MM.1S (cell line): ENCODE measurements around the gene MYOZ3.

Experiments
- DNase-seq: peaks from one replicate; pipeline ENCODE4 v3.0.0-alpha.2; 2015
- H2AFZ ChIP-seq: fragments of 300-600 bp; sonication (generic); 2 replicates; pipeline ENCODE4 v1.6.0; 2016; ENCODE audit warnings: antibody characterized with exemption, low read length
- H3F3A ChIP-seq: fragments of 300-600 bp; sonication (generic); 2 replicates; pipeline ENCODE4 v1.6.1; 2016; ENCODE audit warnings: mild to moderate bottlenecking, antibody characterized with exemption, low read length, moderate library complexity, mixed read lengths; ENCODE audit not compliant: insufficient read depth
- H3K27ac ChIP-seq: fragments of 300-600 bp; sonication (generic); 2 replicates; pipeline ENCODE4 v1.5.1; 2016; ENCODE audit warnings: mild to moderate bottlenecking, low read length
- H3K27me3 ChIP-seq: fragments of 300-600 bp; sonication (generic); replicated peaks from 2 replicates; pipeline ENCODE4 v1.6.0; 2016; ENCODE audit warnings: low read length; ENCODE audit not compliant: insufficient read depth
- H3K36me3 ChIP-seq: fragments of 300-600 bp; sonication (generic); replicated peaks from 2 replicates; pipeline ENCODE4 v1.6.1; 2016; ENCODE audit warnings: mild to moderate bottlenecking, low read length, mixed read lengths; ENCODE audit not compliant: insufficient read depth
- H3K4me1 ChIP-seq: fragments of 300-600 bp; sonication (generic); 2 replicates; pipeline ENCODE4 v1.6.1; 2016; ENCODE audit warnings: low read length, mixed read lengths
- H3K4me2 ChIP-seq: fragments of 300-600 bp; sonication (generic); 2 replicates; pipeline ENCODE4 v1.6.0; 2016; ENCODE audit warnings: low read depth, low read length
- H3K4me3 ChIP-seq: fragments of 300-600 bp; sonication (generic); 2 replicates; pipeline ENCODE4 v1.5.1; 2016; ENCODE audit warnings: low read length, mixed read lengths
- H3K79me2 ChIP-seq: fragments of 300-600 bp; sonication (generic); 2 replicates; pipeline ENCODE4 v1.6.1; 2016; ENCODE audit warnings: mixed run types, low read length, mixed read lengths
- H3K9ac ChIP-seq: fragments of 300-600 bp; sonication (generic); 2 replicates; pipeline ENCODE4 v1.6.1; 2016; ENCODE audit warnings: low read length, mixed read lengths
- H3K9me2 ChIP-seq: fragments of 300-600 bp; sonication (generic); replicated peaks from 2 replicates; pipeline ENCODE4 v1.6.1; 2016; ENCODE audit warnings: mild to moderate bottlenecking, low read length, mixed read lengths; ENCODE audit not compliant: insufficient read depth
- H3K9me3 ChIP-seq: fragments of 300-600 bp; sonication (generic); replicated peaks from 2 replicates; pipeline ENCODE4 v1.6.1; 2016; ENCODE audit warnings: mild to moderate bottlenecking, low read length, mixed read lengths; ENCODE audit not compliant: insufficient read depth
- H4K20me1 ChIP-seq: fragments of 300-600 bp; sonication (generic); 2 replicates; pipeline ENCODE4 v1.6.1; 2016; ENCODE audit warnings: mild to moderate bottlenecking, low read length, moderate library complexity, mixed read lengths; ENCODE audit not compliant: insufficient read depth
- EZH2 ChIP-seq: fragments of 300-600 bp; sonication (generic); optimal IDR thresholded peaks from 2 replicates; pipeline ENCODE3; 2017; ENCODE audit warnings: low read depth, mild to moderate bottlenecking, antibody characterized with exemption, low read length, mixed read lengths
- EZH2phosphoT487 ChIP-seq: fragments of 300-600 bp; sonication (generic); IDR thresholded peaks from 2 replicates; pipeline ENCODE4 v1.6.1; 2018; ENCODE audit warnings: antibody characterized with exemption, low read length
- TF ChIP-seq, protein P1 (sequence below): fragments of 300-600 bp; sonication (generic); IDR thresholded peaks from 2 replicates; pipeline ENCODE4 v1.5.1; 2016; ENCODE audit warnings: antibody characterized with exemption, low read length, mixed read lengths

MYOZ3 gene

DNA sequence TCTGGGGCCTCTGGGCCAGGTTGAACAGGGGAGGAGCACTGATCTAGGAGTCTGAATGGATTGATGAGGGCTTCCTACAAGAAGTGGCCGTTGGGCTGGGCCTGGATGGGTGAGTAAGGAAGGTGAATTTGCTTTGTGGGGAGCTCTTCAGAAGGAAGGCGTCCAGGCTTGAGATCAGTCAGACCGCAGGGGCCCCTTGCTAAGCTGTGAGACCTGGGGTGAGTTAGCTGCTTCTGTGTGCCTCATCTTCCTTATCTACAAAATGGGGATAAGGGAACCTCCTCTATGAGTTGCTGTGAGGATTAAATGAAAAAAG, 21.7 kb upstream of the MYOZ3 start:
- H4K20me1 ChIP-seq: no peaks in the 10 kb centered on the region
- no peaks in the 10 kb centered on the region for H3K79me2 ChIP-seq
- no peak overlapping the region for H2AFZ ChIP-seq
- no peak overlapping the region for H3K9ac ChIP-seq
- H3K36me3 ChIP-seq: no peaks in the 10 kb centered on the region
- TF ChIP-seq EZH2: no peak
- TF ChIP-seq, protein P1, sequence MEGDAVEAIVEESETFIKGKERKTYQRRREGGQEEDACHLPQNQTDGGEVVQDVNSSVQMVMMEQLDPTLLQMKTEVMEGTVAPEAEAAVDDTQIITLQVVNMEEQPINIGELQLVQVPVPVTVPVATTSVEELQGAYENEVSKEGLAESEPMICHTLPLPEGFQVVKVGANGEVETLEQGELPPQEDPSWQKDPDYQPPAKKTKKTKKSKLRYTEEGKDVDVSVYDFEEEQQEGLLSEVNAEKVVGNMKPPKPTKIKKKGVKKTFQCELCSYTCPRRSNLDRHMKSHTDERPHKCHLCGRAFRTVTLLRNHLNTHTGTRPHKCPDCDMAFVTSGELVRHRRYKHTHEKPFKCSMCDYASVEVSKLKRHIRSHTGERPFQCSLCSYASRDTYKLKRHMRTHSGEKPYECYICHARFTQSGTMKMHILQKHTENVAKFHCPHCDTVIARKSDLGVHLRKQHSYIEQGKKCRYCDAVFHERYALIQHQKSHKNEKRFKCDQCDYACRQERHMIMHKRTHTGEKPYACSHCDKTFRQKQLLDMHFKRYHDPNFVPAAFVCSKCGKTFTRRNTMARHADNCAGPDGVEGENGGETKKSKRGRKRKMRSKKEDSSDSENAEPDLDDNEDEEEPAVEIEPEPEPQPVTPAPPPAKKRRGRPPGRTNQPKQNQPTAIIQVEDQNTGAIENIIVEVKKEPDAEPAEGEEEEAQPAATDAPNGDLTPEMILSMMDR: no peak
- H3K4me3 ChIP-seq: no peak overlapping the region
- H3K27me3 ChIP-seq: no peaks in the 10 kb centered on the region; the same call in 1 of the 2 replicates
- no peaks in the 10 kb centered on the region for H3K9me2 ChIP-seq
- DNase-seq: no peak
- no peaks in the 10 kb centered on the region for H3K4me1 ChIP-seq
- H3K9me3 ChIP-seq: no peaks in the 10 kb centered on the region
- no peak overlapping the region for H3K4me2 ChIP-seq
- no peak overlapping the region for H3K27ac ChIP-seq
- H3F3A ChIP-seq: no peaks in the 10 kb centered on the region

DNA sequence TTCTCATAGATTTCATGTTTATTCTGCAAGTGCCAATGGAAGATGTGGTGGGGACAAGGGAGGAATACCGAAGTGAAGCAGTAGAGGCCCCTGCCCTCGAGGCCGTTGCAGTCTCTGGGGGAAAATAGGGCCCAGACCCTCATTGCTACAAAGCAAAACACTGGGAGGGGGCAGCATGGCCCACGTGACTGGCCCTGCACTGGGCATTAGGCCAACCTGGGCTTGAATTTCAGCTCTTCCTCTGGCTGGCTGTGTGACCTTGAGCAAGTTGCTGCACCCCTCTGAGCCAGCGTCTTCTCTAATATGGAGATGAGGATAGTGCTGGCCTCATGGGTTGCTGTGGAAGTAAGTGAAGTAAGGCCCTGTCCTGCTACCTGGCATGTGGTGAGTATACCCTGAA, 21.3 kb upstream of the MYOZ3 start:
- Histone ChIP-seq H3K9me3 (no peaks in the 10 kb centered on the region), H3K79me2 (no peaks in the 10 kb centered on the region), H3K9ac (no peak overlapping the region), H4K20me1 (no peaks in the 10 kb centered on the region), H3K9me2 (no peaks in the 10 kb centered on the region), H3K4me3 (no peak overlapping the region), H3K4me2 (no peak overlapping the region), H2AFZ (no peak overlapping the region), H3K27ac (no peak overlapping the region), H3K36me3 (no peaks in the 10 kb centered on the region), H3K27me3 (no peaks in the 10 kb centered on the region; the same call in 1 of the 2 replicates), H3F3A (no peaks in the 10 kb centered on the region), H3K4me1 (no peaks in the 10 kb centered on the region)
- TF ChIP-seq, protein P1: no peak
- TF ChIP-seq EZH2phosphoT487: no peak
- TF ChIP-seq EZH2: no peak
- DNase-seq: no peak

DNA sequence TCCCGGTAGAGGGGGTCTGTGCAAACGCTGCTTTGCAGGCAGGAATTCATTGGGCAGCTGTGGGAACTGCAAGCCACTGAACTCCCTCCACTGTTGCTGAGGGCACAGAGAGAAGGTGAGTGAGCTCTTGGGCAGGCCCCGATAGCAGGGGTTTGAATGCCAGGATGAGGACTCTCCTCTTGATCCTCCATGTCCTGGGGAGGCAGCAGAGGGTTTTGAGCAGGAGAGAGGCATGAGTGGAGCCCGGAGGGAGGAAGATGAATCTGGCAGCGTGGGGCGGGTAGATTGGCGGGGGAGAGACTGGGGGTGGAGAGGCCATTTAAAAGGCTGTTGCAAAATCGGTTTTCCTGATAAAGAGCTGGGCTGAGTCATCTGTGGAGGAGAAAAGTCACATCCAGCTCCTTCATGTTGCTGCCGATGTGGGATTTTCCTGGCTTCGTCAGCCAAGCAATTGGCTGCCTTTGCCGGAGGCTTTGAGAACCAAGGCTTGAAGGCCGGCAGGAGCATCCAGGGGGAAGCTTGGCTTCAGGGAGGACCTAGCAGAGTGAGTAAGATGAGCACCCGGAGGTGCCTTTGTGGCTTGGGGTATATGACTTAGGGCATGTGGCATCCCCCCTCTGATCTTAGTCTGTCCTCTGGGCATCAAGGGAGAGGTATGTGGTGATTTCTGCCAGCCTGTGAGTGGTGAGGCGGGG, 20.6 kb upstream of the MYOZ3 start, which contains the start of gene SYNPO:
SYNPO (plus strand) TSS at position 350 of the 695 bp plus-strand sequence. CDS start 7,616 bp downstream, outside the sequence.
- Histone ChIP-seq H3K4me2 (no peak within 1 kb of the TSS), H2AFZ (no peak within 1 kb of the TSS), H3K9me3 (no peaks in the 10 kb centered on the region), H3K4me1 (no peaks in the 10 kb centered on the region), H3K79me2 (no peaks in the 10 kb centered on the region), H3K9me2 (no peaks in the 10 kb centered on the region), H3K9ac (no peak within 1 kb of the TSS), H4K20me1 (no peaks in the 10 kb centered on the region), H3K27ac (no peak within 1 kb of the TSS), H3F3A (no peaks in the 10 kb centered on the region), H3K27me3 (no peaks in the 10 kb centered on the region; the same call in 1 of the 2 replicates), H3K4me3 (no peak within 1 kb of the TSS), H3K36me3 (no peaks in the 10 kb centered on the region)
- no peak for DNase-seq
- no peak for TF ChIP-seq EZH2
- TF ChIP-seq, protein P1: no peak
- no peak for TF ChIP-seq EZH2phosphoT487
